ENCODE results near the gene KYAT1. TPM values are rescaled to one million over a fixed set of nuclear protein-coding genes. Genes with fewer than 3 reads are reported as not detected.
"Not testable (repeated sequence)": the region's sequence is repeated elsewhere in the genome, so short reads cannot be mapped to it uniquely, and the experiment has no call there.

Gene KYAT1
- total RNA-seq, 1 experiment from 2014 or later: 14.6 TPM

DNA sequence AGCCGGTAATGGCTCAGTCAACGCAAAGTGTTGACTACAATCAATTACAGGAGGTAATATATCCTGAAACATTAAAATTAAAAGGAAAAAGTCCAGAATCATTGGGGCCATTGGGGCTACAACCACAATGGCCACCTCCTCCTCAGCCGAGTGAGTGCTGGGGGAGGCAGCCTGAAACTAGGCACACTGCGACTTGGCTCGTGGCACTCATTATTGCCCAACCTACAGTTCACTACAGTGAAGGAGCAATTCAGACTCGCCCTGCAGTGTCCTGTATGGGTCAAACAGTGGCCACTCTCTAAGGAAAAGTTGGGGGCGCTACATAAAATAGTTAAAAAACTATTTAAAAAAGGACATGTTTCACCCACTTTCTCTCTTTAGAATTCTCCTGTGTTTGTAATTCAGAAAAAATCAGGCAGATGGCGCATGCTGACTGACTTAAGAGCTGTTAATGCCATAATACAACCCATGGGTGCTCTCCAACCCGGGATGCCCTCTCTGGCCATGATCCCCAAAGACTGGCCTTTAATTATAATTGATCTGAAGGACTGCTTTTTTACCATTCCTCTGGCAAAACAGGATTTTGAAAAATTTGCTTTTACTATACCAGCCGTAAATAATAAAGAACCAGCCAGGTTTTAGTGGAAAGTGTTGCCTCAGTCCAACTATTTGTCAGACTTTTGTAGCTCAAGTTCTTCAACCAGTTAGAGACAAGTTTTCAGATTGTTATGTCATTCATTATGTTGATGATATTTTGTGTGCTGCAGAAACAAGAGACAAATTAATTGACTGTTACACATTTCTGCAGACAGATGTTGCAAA lies 29.8 kb downstream of the KYAT1 start:
- not testable (repeated sequence) for H3K4me1 ChIP-seq (ENCODE audit: insufficient read depth, low read length); H4K8ac ChIP-seq (replicated peaks; ENCODE audit: insufficient read length, low read depth, low read length); H2AK5ac ChIP-seq (ENCODE audit: insufficient read length, low read length); H3K4ac ChIP-seq (ENCODE audit: low read depth, low read length); H3K23ac ChIP-seq (ENCODE audit: insufficient read length, low read depth, low read length); H2BK5ac ChIP-seq (ENCODE audit: insufficient read length, low read length); H3K27ac ChIP-seq (ENCODE audit: insufficient read length, low read depth, low read length); H2AFZ ChIP-seq (ENCODE audit: low read length); H3K27ac Mint-ChIP-seq; H4K91ac ChIP-seq (ENCODE audit: insufficient read length, low read depth, low read length); H3K14ac ChIP-seq (ENCODE audit: insufficient read depth, low read length); DNase-seq; H2BK15ac ChIP-seq (ENCODE audit: low read depth, low read length); H3K56ac ChIP-seq (ENCODE audit: insufficient read length, low read depth, low read length); H3K23me2 ChIP-seq (ENCODE audit: insufficient read length, low read depth, low read length, poor library complexity, severe bottlenecking); H3K27me3 Mint-ChIP-seq (ENCODE audit: low read depth); H3K4me2 ChIP-seq (ENCODE audit: insufficient read depth, insufficient read length, low read length); H2BK20ac ChIP-seq (ENCODE audit: low read depth, low read length, poor library complexity, severe bottlenecking); H3K18ac ChIP-seq (ENCODE audit: insufficient read length, low read depth, low read length); H3K4me3 Mint-ChIP-seq; H2BK120ac ChIP-seq (ENCODE audit: low read depth, low read length, poor library complexity, severe bottlenecking); H3K79me2 ChIP-seq (ENCODE audit: insufficient read depth, low read length); H3K9me3 ChIP-seq (ENCODE audit: control insufficient read depth, low read depth, low read length); H3T11ph ChIP-seq (ENCODE audit: low read length); H3K79me1 ChIP-seq (ENCODE audit: insufficient read depth, low read depth, low read length, poor library complexity, severe bottlenecking); H4K5ac ChIP-seq (ENCODE audit: insufficient read length, low read depth, low read length); H2BK12ac ChIP-seq (ENCODE audit: insufficient read length, low read depth, low read length); H3K4me1 Mint-ChIP-seq; H3K9ac ChIP-seq (ENCODE audit: extremely low read depth, insufficient read length, low read length); H3K27me3 ChIP-seq (ENCODE audit: insufficient read depth, low read length); H4K20me1 ChIP-seq (ENCODE audit: control insufficient read depth, insufficient read depth, insufficient read length)
- WGBS (ENCODE audit: extremely low coverage, insufficient read length, low lambda C conversion rate): no CpG with 5 or more reads among the region's 10 CpGs
- Mint-ChIP-seq H3K36me3 (ENCODE audit: insufficient read depth in 1 of 3, low read depth in 3 of 3) (peaks cover 22 to 25% (median 22%) of the 10 kb centered on the region in 3 experiments), H3K9me3 (peaks cover 21 to 22% of the 10 kb centered on the region in 2 experiments)
- TF ChIP-seq, protein P1, sequence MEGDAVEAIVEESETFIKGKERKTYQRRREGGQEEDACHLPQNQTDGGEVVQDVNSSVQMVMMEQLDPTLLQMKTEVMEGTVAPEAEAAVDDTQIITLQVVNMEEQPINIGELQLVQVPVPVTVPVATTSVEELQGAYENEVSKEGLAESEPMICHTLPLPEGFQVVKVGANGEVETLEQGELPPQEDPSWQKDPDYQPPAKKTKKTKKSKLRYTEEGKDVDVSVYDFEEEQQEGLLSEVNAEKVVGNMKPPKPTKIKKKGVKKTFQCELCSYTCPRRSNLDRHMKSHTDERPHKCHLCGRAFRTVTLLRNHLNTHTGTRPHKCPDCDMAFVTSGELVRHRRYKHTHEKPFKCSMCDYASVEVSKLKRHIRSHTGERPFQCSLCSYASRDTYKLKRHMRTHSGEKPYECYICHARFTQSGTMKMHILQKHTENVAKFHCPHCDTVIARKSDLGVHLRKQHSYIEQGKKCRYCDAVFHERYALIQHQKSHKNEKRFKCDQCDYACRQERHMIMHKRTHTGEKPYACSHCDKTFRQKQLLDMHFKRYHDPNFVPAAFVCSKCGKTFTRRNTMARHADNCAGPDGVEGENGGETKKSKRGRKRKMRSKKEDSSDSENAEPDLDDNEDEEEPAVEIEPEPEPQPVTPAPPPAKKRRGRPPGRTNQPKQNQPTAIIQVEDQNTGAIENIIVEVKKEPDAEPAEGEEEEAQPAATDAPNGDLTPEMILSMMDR (conservative IDR thresholded peaks at IDR 0.05): peak; percentile 74

DNA sequence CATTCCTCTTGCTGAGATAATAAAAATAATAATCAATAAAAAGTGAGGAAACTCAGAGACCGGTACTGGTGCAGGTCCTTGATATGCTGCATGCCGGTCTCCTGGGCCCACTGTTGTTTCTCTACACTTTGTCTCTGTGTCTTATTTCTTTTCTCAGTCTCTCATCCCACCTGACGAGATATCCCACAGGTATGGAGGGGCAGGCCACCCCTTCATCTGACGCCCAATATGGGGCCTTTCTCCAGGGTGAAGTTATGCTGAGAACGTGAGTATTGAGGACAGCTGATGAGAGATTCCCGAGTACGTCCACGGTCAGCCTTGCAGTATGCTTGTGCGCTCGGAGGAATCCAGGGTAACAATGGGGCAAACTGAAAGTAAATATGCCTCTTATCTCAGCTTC lies 30.7 kb downstream of the KYAT1 start:
- not testable (repeated sequence) for H3K14ac ChIP-seq (ENCODE audit: insufficient read depth, low read length); H2BK120ac ChIP-seq (ENCODE audit: low read depth, low read length, poor library complexity, severe bottlenecking); H3K79me1 ChIP-seq (ENCODE audit: insufficient read depth, low read depth, low read length, poor library complexity, severe bottlenecking); H3K56ac ChIP-seq (ENCODE audit: insufficient read length, low read depth, low read length); H3K27me3 Mint-ChIP-seq (ENCODE audit: low read depth); H3K4me1 ChIP-seq (ENCODE audit: insufficient read depth, low read length); H3K23ac ChIP-seq (ENCODE audit: insufficient read length, low read depth, low read length); H2AK5ac ChIP-seq (ENCODE audit: insufficient read length, low read length); H3K27ac ChIP-seq (ENCODE audit: insufficient read length, low read depth, low read length); H3K27ac Mint-ChIP-seq; H3K27me3 ChIP-seq (ENCODE audit: insufficient read depth, low read length); H3K9ac ChIP-seq (ENCODE audit: extremely low read depth, insufficient read length, low read length); H4K91ac ChIP-seq (ENCODE audit: insufficient read length, low read depth, low read length); H3K18ac ChIP-seq (ENCODE audit: insufficient read length, low read depth, low read length); H3K4me1 Mint-ChIP-seq; H4K5ac ChIP-seq (ENCODE audit: insufficient read length, low read depth, low read length); H3K4me2 ChIP-seq (ENCODE audit: insufficient read depth, insufficient read length, low read length); H2AFZ ChIP-seq (ENCODE audit: low read length); H3K4me3 Mint-ChIP-seq; H2BK5ac ChIP-seq (ENCODE audit: insufficient read length, low read length); DNase-seq; H2BK20ac ChIP-seq (ENCODE audit: low read depth, low read length, poor library complexity, severe bottlenecking); H2BK12ac ChIP-seq (ENCODE audit: insufficient read length, low read depth, low read length); H4K20me1 ChIP-seq (ENCODE audit: control insufficient read depth, insufficient read depth, insufficient read length); H3K9me3 ChIP-seq (ENCODE audit: control insufficient read depth, low read depth, low read length); H3K4ac ChIP-seq (ENCODE audit: low read depth, low read length); H3K79me2 ChIP-seq (ENCODE audit: insufficient read depth, low read length); H2BK15ac ChIP-seq (ENCODE audit: low read depth, low read length); H4K8ac ChIP-seq (replicated peaks; ENCODE audit: insufficient read length, low read depth, low read length); H3K23me2 ChIP-seq (ENCODE audit: insufficient read length, low read depth, low read length, poor library complexity, severe bottlenecking); H3T11ph ChIP-seq (ENCODE audit: low read length)
- Mint-ChIP-seq H3K9me3 (peaks cover 21 to 22% of the 10 kb centered on the region in 2 experiments), H3K36me3 (ENCODE audit: insufficient read depth in 1 of 3, low read depth in 3 of 3) (peaks cover 22 to 25% (median 22%) of the 10 kb centered on the region in 3 experiments)
- no CpG with 5 or more reads among the region's 10 CpGs for WGBS (ENCODE audit: extremely low coverage, insufficient read length, low lambda C conversion rate)
